GOT3 (cell line): ENCODE measurements around the gene GJB2.

Source experiments
- DNase-seq: peaks from one replicate; lab custom pipeline; 2025; ENCODE audit warnings: mixed read lengths; lab: John Stamatoyannopoulos, UW

GJB2 gene

GRCh38 chr13:20192158-20192835, 441 bp downstream of the GJB2 start:
- no peak for DNase-seq

GRCh38 chr13:20191311-20192157, 1.2 kb downstream of the GJB2 start:
- DNase-seq, result no peak

- DNase-seq, result no peak
Measured at GRCh38 chr13:20190481-20191310, 2.0 kb downstream of the GJB2 start.

GRCh38 chr13:20190076-20190475, 2.7 kb downstream of the GJB2 start:
- no peak for DNase-seq

GRCh38 chr13:20188667-20189553, 3.8 kb downstream of the GJB2 start:
- no peak for DNase-seq

- no peak for DNase-seq
Measured at GRCh38 chr13:20186771-20187170, 6.0 kb downstream of the GJB2 start.

- no peak for DNase-seq
Measured at GRCh38 chr13:20185366-20186056, 7.2 kb downstream of the GJB2 start.

GRCh38 chr13:20182231-20182846, 10.4 kb downstream of the GJB2 start:
- no peak for DNase-seq

- DNase-seq, result no peak
Measured at GRCh38 chr13:20181188-20181587, 11.6 kb downstream of the GJB2 start.

GRCh38 chr13:20178156-20178555, 14.6 kb downstream of the GJB2 start:
- no peak for DNase-seq

- no peak for DNase-seq
Measured at GRCh38 chr13:20177049-20177831, 15.5 kb downstream of the GJB2 start.

- no peak for DNase-seq
Measured at GRCh38 chr13:20175907-20176652, 16.7 kb downstream of the GJB2 start.

GRCh38 chr13:20175406-20175794, 17.3 kb downstream of the GJB2 start:
- no peak for DNase-seq

GRCh38 chr13:20174656-20175405, 17.9 kb downstream of the GJB2 start:
- DNase-seq, result peak; percentile 73

- no peak for DNase-seq
Measured at GRCh38 chr13:20173116-20173746, 19.5 kb downstream of the GJB2 start.

GRCh38 chr13:20171364-20171763, 21.4 kb downstream of the GJB2 start:
- DNase-seq, result no peak

GRCh38 chr13:20170921-20171320, 21.8 kb downstream of the GJB2 start:
- no peak for DNase-seq

- DNase-seq, result no peak
Measured at GRCh38 chr13:20168396-20168795, 24.3 kb downstream of the GJB2 start.
